Thoracic aorta (tissue), 2 donors: ENCODE results near the gene TAF10. TPM values are rescaled to one million over a fixed set of nuclear protein-coding genes. Genes with fewer than 3 reads are reported as not detected.
A peak's percentile ranks its signal among the peaks of the same experiment; 100 is the strongest.

Experiments
- ATAC-seq: fragments of 150-250 bp; one replicate; pipeline ENCODE4 v1.8.0; 2017; ENCODE audit warnings: low read depth; ENCODE audit not compliant: insufficient number of reproducible peaks, low FRiP score
- DNase-seq: peaks from one replicate; pipeline ENCODE4 v3.0.0-alpha.2; 2020; ENCODE audit warnings: low spot score
- H3K27ac ChIP-seq, 2 donors: fragments of 200-600 bp; sonication (generic); 1 replicate in 1 of 2; 2 replicates in 1 of 2; pipeline ENCODE4 v1.5.1; 2016; ENCODE audit warnings: mild to moderate bottlenecking in 2 of 2, moderate library complexity in 2 of 2
- H3K27me3 ChIP-seq: fragments of 200-600 bp; sonication (generic); replicated peaks from 2 replicates; pipeline ENCODE4 v1.6.0; 2016; ENCODE audit warnings: mild to moderate bottlenecking; ENCODE audit not compliant: insufficient read depth
- H3K36me3 ChIP-seq: fragments of 200-600 bp; sonication (generic); one replicate; pipeline ENCODE4 v1.5.1; 2016
- H3K4me1 ChIP-seq, 2 donors: fragments of 200-600 bp; sonication (generic); 1 replicate in 1 of 2; 2 replicates in 1 of 2; pipeline versions ENCODE4 v1.5.1 to v1.6.0; 2016; ENCODE audit warnings: low read depth in 2 of 2, mild to moderate bottlenecking in 1 of 2; ENCODE audit not compliant: control insufficient read depth in 1 of 2
- H3K4me3 ChIP-seq: fragments of 200-600 bp; sonication (generic); 2 replicates; pipeline ENCODE4 v1.5.1; 2016; ENCODE audit warnings: mild to moderate bottlenecking
- H3K9me3 ChIP-seq: fragments of 200-600 bp; sonication (generic); 2 replicates; pipeline ENCODE4 v1.5.1; 2016
- CTCF ChIP-seq: fragments of 200-600 bp; sonication (generic); IDR thresholded peaks from one replicate; pipeline ENCODE4 v1.5.1; 2019; ENCODE audit warnings: antibody characterized with exemption
- total RNA-seq, 2 donors: library from RNA; depleted of rRNA; stranded (reverse); fragments of >200 nt; gene quantifications; one replicate each; pipeline versions ENCODE4 v1.1.0 to v1.2.3, GENCODE V29; 2016

TAF10 gene
- total RNA-seq, 2 donors from 2014 or later, result 39.5 to 40.0 TPM

GRCh38 chr11:6615882-6616585, 4.0 kb upstream of the TAF10 start:
- no peak for TF ChIP-seq CTCF
- H3K4me1 ChIP-seq, result peaks cover 28 to 37% of the 10 kb centered on the region in 2 donors
- peaks cover 13% of the 10 kb centered on the region for H3K36me3 ChIP-seq
- no peaks in the 10 kb centered on the region for H3K27me3 ChIP-seq
- peak overlapping the region in 1 of 2 donors; percentile 23 for H3K27ac ChIP-seq
- DNase-seq (no peak), ATAC-seq (no peak)
- no peak overlapping the region for H3K4me3 ChIP-seq
- H3K9me3 ChIP-seq, result no peaks in the 10 kb centered on the region

GRCh38 chr11:6615046-6615445, 3.0 kb upstream of the TAF10 start:
- DNase-seq, result no peak

GRCh38 chr11:6614446-6614845, 2.4 kb upstream of the TAF10 start:
- no peak for DNase-seq
- no peaks in the 10 kb centered on the region for H3K9me3 ChIP-seq
- no peak for TF ChIP-seq CTCF
- peak overlapping the region; percentile 99 to 100 for H3K27ac ChIP-seq
- H3K27me3 ChIP-seq, result no peaks in the 10 kb centered on the region
- no peak overlapping the region for H3K4me3 ChIP-seq
- H3K36me3 ChIP-seq, result peaks cover 29% of the 10 kb centered on the region
- peaks cover 36 to 46% of the 10 kb centered on the region in 2 donors for H3K4me1 ChIP-seq
- no peak for ATAC-seq

More at GRCh38 chr11:6615046-6615445, 3.0 kb upstream of the TAF10 start:
- no peak overlapping the region for H3K4me3 ChIP-seq
- peaks cover 36 to 46% of the 10 kb centered on the region in 2 donors for H3K4me1 ChIP-seq
- no peak overlapping the region for H3K27ac ChIP-seq
- ATAC-seq, result no peak
- H3K36me3 ChIP-seq, result peaks cover 23% of the 10 kb centered on the region
- H3K27me3 ChIP-seq, result no peaks in the 10 kb centered on the region
- TF ChIP-seq CTCF, result no peak
- H3K9me3 ChIP-seq, result no peaks in the 10 kb centered on the region

- peaks cover 41 to 51% of the 10 kb centered on the region in 2 donors for H3K4me1 ChIP-seq
- no peak for TF ChIP-seq CTCF
- ATAC-seq (no peak), DNase-seq (no peak)
- H3K4me3 ChIP-seq, result peak overlapping the region; percentile 84
- H3K9me3 ChIP-seq, result no peaks in the 10 kb centered on the region
- H3K27me3 ChIP-seq, result no peaks in the 10 kb centered on the region
- H3K36me3 ChIP-seq, result peaks cover 38% of the 10 kb centered on the region
- H3K27ac ChIP-seq, result peak overlapping the region; percentile 99 to 100
These were observed 1.5 kb upstream of the TAF10 start for GRCh38 chr11:6613496-6613895.

GRCh38 chr11:6611963-6612212, 128 bp downstream of the TAF10 start:
- ATAC-seq, result no peak
- no peak for TF ChIP-seq CTCF
- Histone ChIP-seq H3K27ac (peak overlapping the region; percentile 99 to 100), H3K9me3 (no peaks in the 10 kb centered on the region), H3K36me3 (peaks cover 45% of the 10 kb centered on the region), H3K4me3 (peak overlapping the region; percentile 84), H3K27me3 (no peaks in the 10 kb centered on the region), H3K4me1 (peaks cover 45 to 52% of the 10 kb centered on the region in 2 donors)
- DNase-seq, result no peak
